GM21423 (cell line): Measurements from ENCODE around the gene PZP.
"Not testable (repeated sequence)": the region's sequence is repeated elsewhere in the genome, so short reads cannot be mapped to it uniquely, and the experiment has no call there.

Experiments
- ATAC-seq: cut with Tn5 transposase; IDR thresholded peaks from one replicate; pipeline ENCODE4 v1.9.1; 2021; ENCODE audit warnings: mild to moderate bottlenecking, moderate library complexity; ENCODE audit not compliant: unreplicated experiment

Gene PZP

GRCh38 chr12:9198012-9198411 lies 10.2 kb downstream of the PZP start:
- ATAC-seq, result no peak

DNA sequence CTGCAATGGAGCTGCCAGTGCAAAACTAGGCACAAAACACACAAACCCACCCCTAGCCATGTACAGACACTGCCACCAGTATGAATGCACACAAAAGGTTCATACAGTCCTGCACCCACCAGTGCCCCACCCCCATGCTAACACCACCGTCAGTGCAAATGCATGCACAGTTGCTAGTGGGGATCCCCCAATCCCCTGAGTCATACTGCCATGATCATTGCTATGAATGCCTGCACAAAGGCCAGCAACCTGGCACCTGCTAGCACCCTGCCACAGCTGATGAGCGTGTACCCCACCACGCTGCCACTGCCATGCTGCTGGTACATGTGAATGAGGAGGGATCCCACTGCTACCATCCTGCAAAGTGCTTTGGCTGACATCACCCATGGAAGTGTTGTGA lies 23.9 kb downstream of the PZP start:
- ATAC-seq, result no peak

GRCh38 chr12:9180810-9181209 lies 27.4 kb downstream of the PZP start:
- no peak for ATAC-seq

DNA sequence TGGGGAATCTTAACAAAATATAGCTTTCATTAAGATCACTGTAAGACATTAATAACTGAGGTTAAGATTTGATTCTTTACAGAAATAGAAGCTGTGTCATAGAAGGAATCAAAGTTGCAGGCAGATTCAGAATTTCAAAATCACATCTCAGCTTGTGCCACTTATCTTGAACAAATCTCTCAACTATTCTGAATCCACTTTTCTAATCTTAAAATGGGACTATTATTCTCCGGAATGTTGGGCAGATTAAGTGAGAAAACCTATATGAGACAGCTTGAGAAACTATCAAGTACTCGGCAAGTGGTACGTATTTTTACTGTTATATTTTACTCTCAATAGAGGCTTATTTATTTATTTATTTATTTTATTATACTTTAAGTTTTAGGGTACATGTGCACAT lies 28.4 kb downstream of the PZP start:
- ATAC-seq, result no peak

- ATAC-seq, result no peak
Observed at GRCh38 chr12:9169979-9170634, 38.1 kb downstream of the PZP start.

DNA sequence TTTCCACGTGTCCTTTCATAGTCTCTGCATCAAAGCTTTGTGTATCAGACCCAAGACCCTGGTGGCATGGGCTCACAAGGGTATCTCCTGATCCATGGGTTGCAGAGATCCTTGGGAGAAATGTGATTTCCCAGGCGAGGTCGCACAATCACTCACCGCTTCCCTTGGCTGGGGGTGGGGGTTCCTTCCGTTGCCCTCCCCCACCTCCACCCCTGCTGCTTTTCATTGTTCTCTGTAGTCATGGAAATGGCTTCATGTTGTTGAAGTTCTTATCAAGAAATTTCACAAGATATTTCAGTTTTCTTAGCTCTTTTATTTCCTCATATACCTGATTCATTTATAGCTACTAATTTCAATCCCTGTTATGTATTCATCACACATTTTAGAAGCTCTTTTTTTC lies 40.9 kb downstream of the PZP start:
- ATAC-seq, result not testable (repeated sequence)

- ATAC-seq, result no peak
Observed at GRCh38 chr12:9163392-9163791, 44.8 kb downstream of the PZP start.

DNA sequence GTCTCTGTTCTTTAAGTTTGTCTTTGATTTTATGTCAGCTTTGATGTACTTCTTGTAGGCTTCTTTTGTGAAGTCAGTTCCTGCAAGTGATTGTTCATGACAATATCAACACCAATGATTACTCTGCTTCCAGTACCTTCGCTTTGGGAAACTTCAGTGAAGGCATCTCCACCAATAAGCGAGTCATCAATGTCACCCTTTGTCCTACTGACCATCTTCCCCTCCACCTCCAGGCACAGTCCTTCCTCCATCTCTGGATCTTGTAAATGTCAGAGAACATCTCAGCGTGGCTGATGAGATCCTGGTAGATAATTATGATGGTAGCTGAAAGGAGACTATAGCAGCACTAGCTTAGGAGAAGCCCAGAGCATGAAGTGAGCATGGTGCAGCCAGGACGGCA lies 52.1 kb downstream of the PZP start:
- no peak for ATAC-seq

- ATAC-seq, result no peak
Observed at GRCh38 chr12:9149372-9149771, 58.8 kb downstream of the PZP start.

- no peak for ATAC-seq
Observed at GRCh38 chr12:9148926-9149325, 59.3 kb downstream of the PZP start.

- no peak for ATAC-seq
Observed at GRCh38 chr12:9147461-9147860, 60.7 kb downstream of the PZP start.

- ATAC-seq, result no peak
Observed at GRCh38 chr12:9144730-9145106, 63.5 kb downstream of the PZP start.

GRCh38 chr12:9143929-9144729 lies 64.1 kb downstream of the PZP start:
- ATAC-seq, result no peak

DNA sequence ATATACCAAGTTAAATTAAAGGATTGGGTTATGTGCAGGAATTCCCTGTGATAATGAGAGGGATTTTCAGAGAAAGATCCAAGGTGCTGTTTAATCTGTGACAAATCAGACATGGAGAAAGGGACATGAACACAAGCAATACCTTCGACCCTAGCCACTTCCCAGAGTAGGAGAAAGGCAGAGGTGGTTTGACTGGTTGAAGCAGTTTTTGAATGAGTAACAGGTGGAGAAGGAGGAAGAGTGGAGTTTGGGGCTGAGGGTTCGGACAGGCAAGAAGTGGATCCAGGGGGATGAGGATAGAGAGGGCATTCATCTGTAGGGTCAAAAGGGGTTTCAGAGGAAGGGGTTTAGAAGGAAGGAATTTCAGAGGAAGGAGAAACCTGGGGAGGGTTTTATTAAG lies 65.1 kb downstream of the PZP start:
- ATAC-seq, result no peak

DNA sequence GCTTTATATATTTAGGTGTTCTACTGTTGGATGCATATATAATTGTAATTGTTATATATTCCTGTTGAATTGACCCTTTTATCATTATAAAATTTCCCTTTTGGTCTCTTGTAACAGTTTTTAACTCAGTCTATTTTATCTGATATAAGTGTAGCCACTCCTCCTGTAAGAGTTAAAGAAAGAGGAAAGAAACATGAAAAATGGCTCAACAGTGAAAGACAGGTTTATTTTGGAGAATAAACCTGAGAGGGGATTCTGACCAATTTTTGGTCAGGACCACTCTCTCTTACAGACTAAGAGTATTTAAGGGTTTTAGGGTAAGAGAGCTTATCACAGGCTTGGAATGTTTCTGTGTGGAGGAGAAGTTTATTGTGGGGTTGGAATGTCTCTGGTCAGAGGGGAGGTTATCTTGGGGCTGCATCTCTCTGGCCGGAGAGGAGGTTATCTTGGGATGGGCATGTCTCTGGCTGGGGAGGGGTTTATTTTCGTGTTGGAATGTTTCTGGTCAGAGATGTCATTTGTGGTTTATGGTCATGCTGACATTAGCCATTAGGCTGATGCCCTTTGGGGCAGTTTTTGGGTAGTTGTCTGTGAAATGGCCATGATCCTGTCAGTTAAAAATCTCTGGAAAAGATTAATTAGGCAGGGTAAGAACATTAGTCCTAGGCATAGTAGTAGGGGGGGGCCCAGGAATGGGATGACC lies 68.5 kb downstream of the PZP start:
- ATAC-seq, result not testable (repeated sequence)

GRCh38 chr12:9135903-9136310 lies 72.3 kb downstream of the PZP start:
- no peak for ATAC-seq

- no peak for ATAC-seq
Observed at GRCh38 chr12:9134981-9135628, 73.1 kb downstream of the PZP start.

GRCh38 chr12:9133216-9133916 lies 74.8 kb downstream of the PZP start:
- no peak for ATAC-seq

- no peak for ATAC-seq
Observed at GRCh38 chr12:9132008-9132535, 76.1 kb downstream of the PZP start.

DNA sequence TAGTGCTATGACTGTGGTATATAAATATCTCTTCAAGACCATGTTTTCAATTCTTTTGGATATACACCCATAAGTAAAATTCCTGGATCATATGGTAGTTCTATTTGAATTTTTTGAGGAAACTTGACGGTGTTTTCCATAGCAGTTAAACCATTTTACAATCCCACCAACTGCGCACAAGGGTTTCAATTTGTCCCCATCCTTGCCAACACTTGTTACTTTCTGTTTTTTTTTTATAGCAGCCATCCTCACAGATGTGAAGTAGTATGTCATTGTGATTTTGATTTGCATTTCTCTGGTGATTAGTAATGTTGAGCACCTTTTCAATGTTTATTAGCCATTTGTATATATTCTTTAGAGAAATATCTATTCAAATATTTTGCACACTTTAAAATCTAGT lies 78.0 kb downstream of the PZP start:
- no peak for ATAC-seq
